DOHH2 (cell line): Measurements from ENCODE around the gene KISS1R.

ENCODE experiments used
- H3F3A ChIP-seq: fragments of 200-600 bp; sonication (generic), shearing (Covaris generic); 2 replicates; pipeline ENCODE4 v1.6.0; 2016; ENCODE audit warnings: antibody characterized with exemption, mild to moderate bottlenecking; ENCODE audit not compliant: control insufficient read depth, insufficient read depth
- H3K27ac ChIP-seq: fragments of 200-600 bp; sonication (generic); 2 replicates; pipeline ENCODE4 v1.5.1; 2014; ENCODE audit warnings: low read depth, mild to moderate bottlenecking, low read length, moderate library complexity
- H3K27me3 ChIP-seq: fragments of 200-600 bp; sonication (generic); 2 replicates; pipeline ENCODE4 v1.6.1; 2014; ENCODE audit warnings: mild to moderate bottlenecking, low read length, mixed read lengths; ENCODE audit not compliant: control insufficient read depth
- H3K36me3 ChIP-seq: fragments of 200-600 bp; sonication (generic); 2 replicates; pipeline ENCODE4 v1.6.1; 2014; ENCODE audit warnings: mild to moderate bottlenecking, low read length, moderate library complexity, mixed read lengths; ENCODE audit not compliant: control insufficient read depth
- H3K4me1 ChIP-seq: fragments of 200-600 bp; sonication (generic); 2 replicates; pipeline ENCODE4 v1.6.1; 2014; ENCODE audit warnings: mild to moderate bottlenecking, low read length, mixed read lengths; ENCODE audit not compliant: control insufficient read depth
- H3K4me2 ChIP-seq: fragments of 200-600 bp; sonication (generic); 2 replicates; pipeline ENCODE4 v1.6.0; 2014; ENCODE audit warnings: mild to moderate bottlenecking, low read length, moderate library complexity
- H3K4me3 ChIP-seq: fragments of 200-600 bp; sonication (generic); 2 replicates; pipeline ENCODE4 v1.5.1; 2014; ENCODE audit warnings: mild to moderate bottlenecking, low read length, mixed read lengths
- H3K79me2 ChIP-seq: fragments of 200-600 bp; sonication (generic); 2 replicates; pipeline ENCODE4 v1.6.1; 2014; ENCODE audit warnings: mild to moderate bottlenecking, low read length, mixed read lengths; ENCODE audit not compliant: control insufficient read depth
- H3K9me2 ChIP-seq: fragments of 200-600 bp; sonication (generic); replicated peaks from 2 replicates; pipeline ENCODE4 v1.6.1; 2014; ENCODE audit warnings: mild to moderate bottlenecking, low read length, mixed read lengths; ENCODE audit not compliant: control insufficient read depth
- H3K9me3 ChIP-seq: fragments of 200-600 bp; sonication (generic); 2 replicates; pipeline ENCODE4 v1.6.1; 2014; ENCODE audit warnings: antibody characterized with exemption, low read length, mixed read lengths; ENCODE audit not compliant: control insufficient read depth, insufficient read depth
- H4K20me1 ChIP-seq: fragments of 200-600 bp; sonication (generic); 2 replicates; pipeline ENCODE4 v1.6.0; 2014; ENCODE audit warnings: low read depth, mild to moderate bottlenecking, antibody characterized with exemption, low read length, moderate library complexity; ENCODE audit not compliant: control insufficient read depth, insufficient read depth
- CTCF ChIP-seq: fragments of 200-600 bp; sonication (generic); IDR thresholded peaks from one replicate; pipeline ENCODE4 v1.5.1; 2014; ENCODE audit warnings: antibody characterized with exemption, mild to moderate bottlenecking, low read depth, low read length; ENCODE audit not compliant: poor library complexity, severe bottlenecking
- EZH2phosphoT487 ChIP-seq: fragments of 200-600 bp; sonication (generic); IDR thresholded peaks from 2 replicates; pipeline ENCODE4 v1.6.1; 2017; ENCODE audit warnings: borderline replicate concordance, mild to moderate bottlenecking, antibody characterized with exemption, low read length, moderate library complexity, mixed read lengths

Gene KISS1R

GRCh38 chr19:873561-874041 lies 43.5 kb upstream of the KISS1R start:
- Histone ChIP-seq H3K4me1 (peaks cover 9% of the 10 kb centered on the region), H3K36me3 (no peaks in the 10 kb centered on the region), H3K9me2 (no peaks in the 10 kb centered on the region), H3K79me2 (no peaks in the 10 kb centered on the region), H3K27me3 (no peaks in the 10 kb centered on the region), H3K4me3 (no peak overlapping the region), H3K9me3 (no peaks in the 10 kb centered on the region), H4K20me1 (peaks cover 5% of the 10 kb centered on the region), H3F3A (peaks cover 5% of the 10 kb centered on the region; the same call in 1 of the 2 replicates), H3K27ac (no peak overlapping the region), H3K4me2 (0 out of 2 replicates have a peak overlapping the region, but pooled peaks have one; percentile 4)
- TF ChIP-seq EZH2phosphoT487 (no peak), CTCF (no peak)

- Histone ChIP-seq H3K9me2 (no peaks in the 10 kb centered on the region), H3F3A (peaks cover 5% of the 10 kb centered on the region; the same call in 1 of the 2 replicates), H3K4me1 (peaks cover 9% of the 10 kb centered on the region), H3K9me3 (no peaks in the 10 kb centered on the region), H3K79me2 (no peaks in the 10 kb centered on the region), H3K4me3 (no peak overlapping the region), H3K27me3 (no peaks in the 10 kb centered on the region), H3K27ac (no peak overlapping the region), H4K20me1 (peaks cover 5% of the 10 kb centered on the region), H3K4me2 (no peak overlapping the region), H3K36me3 (no peaks in the 10 kb centered on the region)
- no peak for TF ChIP-seq CTCF
- TF ChIP-seq EZH2phosphoT487, result no peak
Observed at GRCh38 chr19:875265-875879, 41.8 kb upstream of the KISS1R start.

- Histone ChIP-seq H3K79me2 (no peaks in the 10 kb centered on the region), H4K20me1 (peaks cover 5% of the 10 kb centered on the region), H3K4me1 (peaks cover 9% of the 10 kb centered on the region), H3K4me3 (no peak overlapping the region), H3K9me2 (no peaks in the 10 kb centered on the region), H3K9me3 (no peaks in the 10 kb centered on the region), H3K27ac (no peak overlapping the region), H3K4me2 (no peak overlapping the region), H3F3A (peaks cover 5% of the 10 kb centered on the region; the same call in 1 of the 2 replicates), H3K27me3 (no peaks in the 10 kb centered on the region), H3K36me3 (no peaks in the 10 kb centered on the region)
- TF ChIP-seq CTCF, result no peak
- TF ChIP-seq EZH2phosphoT487, result no peak
Observed at GRCh38 chr19:876089-876488, 41.0 kb upstream of the KISS1R start.
